Neutrophil (primary cell): ENCODE measurements around the gene SERPINA9.

Experiments used
- H3K27ac ChIP-seq: fragments of 200-600 bp; sonication (generic); 2 replicates; pipeline ENCODE4 v1.5.1; 2016; ENCODE audit warnings: mild to moderate bottlenecking, moderate library complexity
- H3K27me3 ChIP-seq: fragments of 200-600 bp; sonication (generic); 2 replicates; pipeline ENCODE4 v1.6.0; 2016; ENCODE audit warnings: mild to moderate bottlenecking
- H3K36me3 ChIP-seq: fragments of 200-600 bp; sonication (generic); 2 replicates; pipeline ENCODE4 v1.5.1; 2017
- H3K4me1 ChIP-seq, 2 experiments: fragments of 200-600 bp in 1 of 2; sonication (generic) in 1 of 2; 1 replicate in 1 of 2; 2 replicates in 1 of 2; pipeline versions ENCODE4 v1.5.1 to v1.6.1; 2013 to 2016; ENCODE audit warnings: low read depth in 1 of 2, low read length in 1 of 2, mild to moderate bottlenecking in 1 of 2, moderate library complexity in 1 of 2; ENCODE audit not compliant: control insufficient read depth in 1 of 2, insufficient read depth in 1 of 2
- H3K4me3 ChIP-seq, 2 experiments: fragments of 200-600 bp in 1 of 2; sonication (generic) in 1 of 2; 1 replicate in 1 of 2; 2 replicates in 1 of 2; pipeline ENCODE4 v1.5.1; 2013 to 2016; ENCODE audit warnings: low read depth in 1 of 2, low read length in 1 of 2, mild to moderate bottlenecking in 1 of 2, moderate library complexity in 1 of 2
- H3K9me3 ChIP-seq: fragments of 200-600 bp; sonication (generic); 2 replicates; pipeline ENCODE4 v1.5.1; 2016
- TF ChIP-seq, protein P1 (sequence below): fragments of 200-600 bp; sonication (generic); IDR thresholded peaks from 2 replicates; pipeline ENCODE4 v1.5.1; 2016; ENCODE audit warnings: antibody characterized with exemption

SERPINA9 gene

DNA sequence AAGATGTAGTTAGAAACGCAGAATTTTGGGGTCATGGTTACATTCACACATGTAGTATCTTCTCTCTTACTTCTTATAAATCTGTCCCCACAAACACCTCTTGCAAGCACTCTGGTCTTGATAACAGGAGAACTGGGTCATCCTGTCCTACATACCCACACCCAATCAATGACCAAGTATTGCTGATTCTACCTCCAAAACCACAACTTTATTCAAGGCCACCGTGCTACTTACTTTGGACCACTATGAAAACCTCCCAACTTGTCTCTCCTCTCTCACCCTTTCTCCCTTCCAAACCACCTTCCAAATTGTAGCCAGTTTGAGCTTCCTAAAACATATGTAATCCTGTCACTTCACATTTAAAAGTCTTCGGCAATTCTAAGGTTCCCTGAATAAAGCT, 28.8 kb downstream of the SERPINA9 start:
- TF ChIP-seq, protein P1, sequence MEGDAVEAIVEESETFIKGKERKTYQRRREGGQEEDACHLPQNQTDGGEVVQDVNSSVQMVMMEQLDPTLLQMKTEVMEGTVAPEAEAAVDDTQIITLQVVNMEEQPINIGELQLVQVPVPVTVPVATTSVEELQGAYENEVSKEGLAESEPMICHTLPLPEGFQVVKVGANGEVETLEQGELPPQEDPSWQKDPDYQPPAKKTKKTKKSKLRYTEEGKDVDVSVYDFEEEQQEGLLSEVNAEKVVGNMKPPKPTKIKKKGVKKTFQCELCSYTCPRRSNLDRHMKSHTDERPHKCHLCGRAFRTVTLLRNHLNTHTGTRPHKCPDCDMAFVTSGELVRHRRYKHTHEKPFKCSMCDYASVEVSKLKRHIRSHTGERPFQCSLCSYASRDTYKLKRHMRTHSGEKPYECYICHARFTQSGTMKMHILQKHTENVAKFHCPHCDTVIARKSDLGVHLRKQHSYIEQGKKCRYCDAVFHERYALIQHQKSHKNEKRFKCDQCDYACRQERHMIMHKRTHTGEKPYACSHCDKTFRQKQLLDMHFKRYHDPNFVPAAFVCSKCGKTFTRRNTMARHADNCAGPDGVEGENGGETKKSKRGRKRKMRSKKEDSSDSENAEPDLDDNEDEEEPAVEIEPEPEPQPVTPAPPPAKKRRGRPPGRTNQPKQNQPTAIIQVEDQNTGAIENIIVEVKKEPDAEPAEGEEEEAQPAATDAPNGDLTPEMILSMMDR, result no peak
- H3K27me3 ChIP-seq, result peaks cover 47% of the 10 kb centered on the region
- no peak overlapping the region for H3K27ac ChIP-seq
- H3K9me3 ChIP-seq, result no peaks in the 10 kb centered on the region
- no peaks in the 10 kb centered on the region for H3K4me1 ChIP-seq
- H3K4me3 ChIP-seq, result no peak overlapping the region
- H3K36me3 ChIP-seq, result no peaks in the 10 kb centered on the region

DNA sequence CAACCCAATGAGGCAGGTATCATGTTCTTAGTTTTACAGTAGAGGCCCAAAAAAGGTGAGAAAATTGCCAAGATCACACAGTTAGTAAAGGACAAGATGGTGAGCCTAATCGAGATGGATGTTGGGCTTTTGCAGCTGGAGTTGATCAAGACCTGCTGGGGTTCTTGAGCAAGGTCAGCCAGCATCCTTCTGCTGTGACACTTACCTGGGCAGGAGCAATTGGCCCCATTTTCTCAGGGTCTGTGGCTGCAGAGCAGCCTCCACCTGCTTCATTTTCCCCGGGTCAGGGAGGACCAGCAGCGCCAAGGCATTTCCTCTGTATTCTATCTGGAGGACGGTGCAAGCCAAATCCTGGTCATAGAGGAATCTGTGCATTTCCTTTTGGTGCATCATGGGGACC, 29.9 kb downstream of the SERPINA9 start:
- H3K27me3 ChIP-seq, result peaks cover 39% of the 10 kb centered on the region
- H3K4me1 ChIP-seq, result no peaks in the 10 kb centered on the region
- H3K27ac ChIP-seq, result no peak overlapping the region
- H3K4me3 ChIP-seq, result no peak overlapping the region
- H3K36me3 ChIP-seq, result no peaks in the 10 kb centered on the region
- H3K9me3 ChIP-seq, result no peaks in the 10 kb centered on the region
- TF ChIP-seq, protein P1, result no peak

DNA sequence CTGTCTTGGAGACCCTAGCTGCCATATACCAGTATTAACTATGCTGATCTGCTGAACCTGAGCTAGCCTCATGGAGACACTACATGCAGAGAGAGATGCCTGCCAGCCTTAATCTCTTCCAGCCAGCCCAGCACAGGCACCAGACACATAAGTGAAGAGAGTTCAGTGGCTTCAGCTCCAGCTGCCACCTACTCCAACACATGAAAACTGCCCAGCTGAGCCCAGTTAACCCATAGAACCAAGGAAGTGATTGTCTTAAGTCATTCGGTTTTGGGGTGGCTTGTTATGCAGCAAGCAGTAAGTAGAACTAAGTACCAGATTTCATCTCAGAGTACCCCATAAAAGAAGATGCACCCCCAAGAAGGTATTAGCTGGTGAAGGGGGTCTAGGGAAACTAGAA, 31.0 kb downstream of the SERPINA9 start:
- Histone ChIP-seq H3K27ac (no peak overlapping the region), H3K9me3 (no peaks in the 10 kb centered on the region), H3K27me3 (peaks cover 39% of the 10 kb centered on the region), H3K4me3 (no peak overlapping the region), H3K36me3 (no peaks in the 10 kb centered on the region), H3K4me1 (no peaks in the 10 kb centered on the region)
- TF ChIP-seq, protein P1, result no peak

GRCh38 chr14:94441531-94442205, 34.3 kb downstream of the SERPINA9 start:
- Histone ChIP-seq H3K27ac (no peak overlapping the region), H3K27me3 (peaks cover 44% of the 10 kb centered on the region), H3K9me3 (no peaks in the 10 kb centered on the region), H3K36me3 (no peaks in the 10 kb centered on the region), H3K4me3 (no peak overlapping the region), H3K4me1 (no peaks in the 10 kb centered on the region)
- TF ChIP-seq, protein P1, result no peak

DNA sequence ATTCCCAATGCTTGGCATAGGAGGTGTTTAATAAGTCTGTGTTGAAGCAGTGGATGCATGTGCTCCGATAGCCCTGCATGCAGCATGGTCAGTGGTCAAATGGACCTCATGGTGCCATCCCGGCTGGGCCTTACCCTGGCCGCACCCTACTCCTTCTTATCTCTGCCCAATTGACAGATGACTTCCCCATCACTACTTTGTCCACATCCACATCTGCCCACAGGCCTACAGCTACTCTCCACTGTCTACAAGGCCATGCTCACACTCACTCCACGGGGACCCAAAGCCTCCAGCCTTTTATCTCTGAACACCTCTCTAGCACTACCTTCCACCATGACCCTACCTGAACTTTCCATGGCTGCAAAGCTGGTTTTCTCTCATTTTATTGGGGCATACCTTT, 34.9 kb downstream of the SERPINA9 start:
- Histone ChIP-seq H3K36me3 (no peaks in the 10 kb centered on the region), H3K27ac (no peak overlapping the region), H3K9me3 (no peaks in the 10 kb centered on the region), H3K4me1 (no peaks in the 10 kb centered on the region), H3K27me3 (peaks cover 45% of the 10 kb centered on the region), H3K4me3 (no peak overlapping the region)
- TF ChIP-seq, protein P1, result no peak
